SK-N-SH (cell line): ENCODE measurements around the gene MMD.

ENCODE experiments used
- CHD2 ChIP-seq: fragments of 150-350 bp; IDR thresholded peaks from 2 replicates; pipeline ENCODE4 v1.6.1; 2018; ENCODE audit warnings: low read length; ENCODE audit not compliant: partially characterized antibody
- GABPA ChIP-seq: IDR thresholded peaks from 2 replicates; pipeline ENCODE4 v1.4.0; 2012; ENCODE audit warnings: low read depth, mild to moderate bottlenecking
- JUND ChIP-seq: IDR thresholded peaks from 2 replicates; pipeline ENCODE4 v1.4.0; 2012
- MXI1 ChIP-seq: IDR thresholded peaks from 2 replicates; pipeline ENCODE4 v1.6.1; 2012; ENCODE audit warnings: mild to moderate bottlenecking, low read depth, low read length, improper control_type of control experiment
- POLR2AphosphoS5 ChIP-seq: IDR thresholded peaks from 2 replicates; pipeline ENCODE4 v1.6.1; 2012; ENCODE audit warnings: low read depth, low read length
- RXRA ChIP-seq: IDR thresholded peaks from 2 replicates; pipeline ENCODE4 v1.4.0; 2012; ENCODE audit warnings: low read depth, mild to moderate bottlenecking, borderline replicate concordance
- TEAD4 ChIP-seq: IDR thresholded peaks from 2 replicates; pipeline ENCODE4 v1.4.0; 2012; ENCODE audit warnings: mild to moderate bottlenecking, borderline replicate concordance; ENCODE audit not compliant: insufficient read depth
- TF ChIP-seq, protein P1 (sequence below): fragments of 200-600 bp; sonication (generic); IDR thresholded peaks from 2 replicates; pipeline ENCODE4 v1.6.1; 2017; ENCODE audit warnings: antibody characterized with exemption, mild to moderate bottlenecking, moderate library complexity
- TF ChIP-seq, protein P2 (sequence below): IDR thresholded peaks from 2 replicates; pipeline ENCODE4 v1.4.0; 2012; ENCODE audit warnings: low read depth, borderline replicate concordance

DNA sequence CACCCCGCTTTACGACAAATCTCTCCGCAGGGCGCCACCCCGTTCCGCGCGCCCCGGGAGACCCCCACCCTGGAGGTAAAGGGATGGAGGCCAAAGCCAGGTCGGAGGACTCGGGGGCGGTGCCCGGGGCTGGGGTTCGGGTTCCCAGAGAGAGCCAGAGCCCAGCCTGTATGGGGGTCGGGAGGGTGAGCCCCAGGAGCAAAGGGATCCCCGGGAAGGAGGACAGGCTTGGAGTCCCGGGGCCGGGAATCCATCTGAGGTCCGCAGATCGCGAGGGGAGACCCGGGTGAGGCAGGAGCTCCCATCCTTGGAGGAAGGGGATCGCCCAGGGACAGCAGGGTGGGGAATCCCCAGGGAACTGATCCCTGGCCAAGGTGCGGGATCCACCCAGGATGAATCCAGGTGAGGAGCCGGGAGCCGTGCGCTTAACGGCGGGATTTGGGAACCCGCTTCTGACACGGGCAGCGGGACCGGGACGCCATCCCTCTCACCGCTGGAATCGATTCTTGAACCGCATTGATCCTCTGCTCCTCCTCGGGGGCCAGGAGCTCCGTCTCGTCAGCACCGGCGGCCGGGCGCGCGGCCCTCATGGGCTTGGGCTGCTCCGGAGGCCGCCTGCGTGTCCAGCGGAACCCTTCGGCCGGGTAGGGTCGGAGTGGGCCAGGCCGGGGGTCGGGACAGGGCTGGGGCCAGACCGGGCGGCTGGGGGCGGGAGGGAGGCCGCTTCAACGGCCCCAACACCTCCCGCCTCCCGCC, at the start of gene MMD:
- TF ChIP-seq POLR2AphosphoS5: no peak
- TF ChIP-seq JUND: no peak
- TF ChIP-seq, protein P1, sequence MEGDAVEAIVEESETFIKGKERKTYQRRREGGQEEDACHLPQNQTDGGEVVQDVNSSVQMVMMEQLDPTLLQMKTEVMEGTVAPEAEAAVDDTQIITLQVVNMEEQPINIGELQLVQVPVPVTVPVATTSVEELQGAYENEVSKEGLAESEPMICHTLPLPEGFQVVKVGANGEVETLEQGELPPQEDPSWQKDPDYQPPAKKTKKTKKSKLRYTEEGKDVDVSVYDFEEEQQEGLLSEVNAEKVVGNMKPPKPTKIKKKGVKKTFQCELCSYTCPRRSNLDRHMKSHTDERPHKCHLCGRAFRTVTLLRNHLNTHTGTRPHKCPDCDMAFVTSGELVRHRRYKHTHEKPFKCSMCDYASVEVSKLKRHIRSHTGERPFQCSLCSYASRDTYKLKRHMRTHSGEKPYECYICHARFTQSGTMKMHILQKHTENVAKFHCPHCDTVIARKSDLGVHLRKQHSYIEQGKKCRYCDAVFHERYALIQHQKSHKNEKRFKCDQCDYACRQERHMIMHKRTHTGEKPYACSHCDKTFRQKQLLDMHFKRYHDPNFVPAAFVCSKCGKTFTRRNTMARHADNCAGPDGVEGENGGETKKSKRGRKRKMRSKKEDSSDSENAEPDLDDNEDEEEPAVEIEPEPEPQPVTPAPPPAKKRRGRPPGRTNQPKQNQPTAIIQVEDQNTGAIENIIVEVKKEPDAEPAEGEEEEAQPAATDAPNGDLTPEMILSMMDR: no peak
- TF ChIP-seq TEAD4: no peak
- no peak for TF ChIP-seq GABPA
- TF ChIP-seq, protein P2, sequence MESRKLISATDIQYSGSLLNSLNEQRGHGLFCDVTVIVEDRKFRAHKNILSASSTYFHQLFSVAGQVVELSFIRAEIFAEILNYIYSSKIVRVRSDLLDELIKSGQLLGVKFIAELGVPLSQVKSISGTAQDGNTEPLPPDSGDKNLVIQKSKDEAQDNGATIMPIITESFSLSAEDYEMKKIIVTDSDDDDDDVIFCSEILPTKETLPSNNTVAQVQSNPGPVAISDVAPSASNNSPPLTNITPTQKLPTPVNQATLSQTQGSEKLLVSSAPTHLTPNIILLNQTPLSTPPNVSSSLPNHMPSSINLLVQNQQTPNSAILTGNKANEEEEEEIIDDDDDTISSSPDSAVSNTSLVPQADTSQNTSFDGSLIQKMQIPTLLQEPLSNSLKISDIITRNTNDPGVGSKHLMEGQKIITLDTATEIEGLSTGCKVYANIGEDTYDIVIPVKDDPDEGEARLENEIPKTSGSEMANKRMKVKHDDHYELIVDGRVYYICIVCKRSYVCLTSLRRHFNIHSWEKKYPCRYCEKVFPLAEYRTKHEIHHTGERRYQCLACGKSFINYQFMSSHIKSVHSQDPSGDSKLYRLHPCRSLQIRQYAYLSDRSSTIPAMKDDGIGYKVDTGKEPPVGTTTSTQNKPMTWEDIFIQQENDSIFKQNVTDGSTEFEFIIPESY: no peak
- TF ChIP-seq CHD2: peak; percentile 4
- no peak for TF ChIP-seq RXRA
- 0 out of 2 replicates have a peak, but pooled peaks have one; percentile 42 for TF ChIP-seq MXI1
